Measurements from ENCODE around the gene ORAI1. TPM values are rescaled to one million over a fixed set of nuclear protein-coding genes. Genes with fewer than 3 reads are reported as not detected.

ORAI1 gene
- total and polyA plus RNA-seq, 8 donors: 8.9 to 39.5 (median 13.0) TPM

GRCh38 chr12:121689430-121689829 is 63.1 kb downstream of the ORAI1 start:
- no peaks in the 10 kb centered on the region for H3K36me3 ChIP-seq
- no peak for DNase-seq
- no peak for TF ChIP-seq CTCF (IDR thresholded peaks at IDR 0.05)
- no peak overlapping the region for H3K4me3 ChIP-seq
- no peak for ATAC-seq
- H3K27ac ChIP-seq: no peak overlapping the region
- no peaks in the 10 kb centered on the region for H3K27me3 ChIP-seq
- peaks cover 0 to 12% of the 10 kb centered on the region in 2 donors for H3K4me1 ChIP-seq
- no peaks in the 10 kb centered on the region for H3K9me3 ChIP-seq
- intact Hi-C loops (cut with DNase I): loop anchor here in 1 of 2 donors (10.0 kb wide), 1 partner anchor 195 kb away; no protein-coding TSS in a partner anchor

Other genes with a start within 250 kb of the ORAI1 start
- 10 to 100 TPM; 26.1 to 36.5 TPM for gene RNF34, start 226.4 kb upstream of the ORAI1 start, total RNA-seq
- 10 to 100 TPM; 31.4 to 40.2 (median 37.2) TPM for gene RNF34, start 226.4 kb upstream of the ORAI1 start, polyA plus RNA-seq (ENCODE audit: insufficient read length in 6 of 6)
- gene KDM2B, start 45.5 kb upstream of the ORAI1 start, total RNA-seq: 10 to 100 TPM; 22.9 to 37.1 TPM
- gene KDM2B, start 45.5 kb upstream of the ORAI1 start, polyA plus RNA-seq (ENCODE audit: insufficient read length in 6 of 6): 10 to 100 TPM; 36.7 to 44.7 (median 39.1) TPM
- gene MORN3, start 43.1 kb downstream of the ORAI1 start, total RNA-seq: 1 to 10 TPM in 1 of 2 donors, under 1 TPM in 1; 0.17 to 1.0 TPM
- gene MORN3, start 43.1 kb downstream of the ORAI1 start, polyA plus RNA-seq (ENCODE audit: insufficient read length in 6 of 6): 1 to 10 TPM; 1.2 to 2.8 (median 1.6) TPM
- gene TMEM120B, start 86.2 kb downstream of the ORAI1 start, total RNA-seq: 10 to 100 TPM; 13.9 to 17.7 TPM
- 10 to 100 TPM in 3 of 6 donors, 1 to 10 TPM in 3; 8.5 to 14.1 (median 10.4) TPM for gene TMEM120B, start 86.2 kb downstream of the ORAI1 start, polyA plus RNA-seq (ENCODE audit: insufficient read length in 6 of 6)
- gene RHOF, start 167.2 kb downstream of the ORAI1 start, total RNA-seq: 10 to 100 TPM; 37.6 to 48.3 TPM
- gene RHOF, start 167.2 kb downstream of the ORAI1 start, polyA plus RNA-seq (ENCODE audit: insufficient read length in 6 of 6): 10 to 100 TPM in 5 of 6 donors, 1 to 10 TPM in 1; 8.5 to 14.4 (median 11.3) TPM
- 10 to 100 TPM; 18.9 to 23.4 TPM for gene SETD1B, start 177.5 kb downstream of the ORAI1 start, total RNA-seq
- 10 to 100 TPM; 12.1 to 17.0 (median 14.7) TPM for gene SETD1B, start 177.5 kb downstream of the ORAI1 start, polyA plus RNA-seq (ENCODE audit: insufficient read length in 6 of 6)
- gene HPD, start 232.3 kb downstream of the ORAI1 start, total RNA-seq: 1 to 10 TPM in 1 of 2 donors, under 1 TPM in 1; 0.85 to 2.1 TPM
- gene HPD, start 232.3 kb downstream of the ORAI1 start, polyA plus RNA-seq (ENCODE audit: insufficient read length in 6 of 6): under 1 TPM in 3 of 6 donors, not detected in 3; 0.11 to 0.30 (median 0.15) TPM

All from left lung (tissue), 10 donors.